Ovary (tissue), 3 donors: Measurements from ENCODE around the gene GPN2.
A peak's percentile ranks its signal among the peaks of the same experiment; 100 is the strongest.

Source experiments
- EP300 ChIP-seq: sonication (generic); formaldehyde crosslinking; IDR thresholded peaks from one replicate; pipeline ENCODE4 v1.6.1; 2017; ENCODE audit warnings: antibody characterized with exemption
- POLR2A ChIP-seq: fragments of 450-650 bp; IDR thresholded peaks from one replicate; pipeline ENCODE4 v1.6.1; 2017; ENCODE audit warnings: antibody characterized with exemption, mild to moderate bottlenecking, moderate library complexity
- TF ChIP-seq, protein P1 (sequence below), 3 donors: fragments of 450-650 bp in 2 of 3; fragments of 200-600 bp in 1 of 3; IDR thresholded peaks; one replicate each; pipeline versions ENCODE4 v1.5.1 to v1.8.0; 2016 to 2022; ENCODE audit warnings: antibody characterized with exemption in 3 of 3, mild to moderate bottlenecking in 1 of 3
- donor health status: DM: no; HTN: no; CAD: no.

- TF ChIP-seq, protein P1, sequence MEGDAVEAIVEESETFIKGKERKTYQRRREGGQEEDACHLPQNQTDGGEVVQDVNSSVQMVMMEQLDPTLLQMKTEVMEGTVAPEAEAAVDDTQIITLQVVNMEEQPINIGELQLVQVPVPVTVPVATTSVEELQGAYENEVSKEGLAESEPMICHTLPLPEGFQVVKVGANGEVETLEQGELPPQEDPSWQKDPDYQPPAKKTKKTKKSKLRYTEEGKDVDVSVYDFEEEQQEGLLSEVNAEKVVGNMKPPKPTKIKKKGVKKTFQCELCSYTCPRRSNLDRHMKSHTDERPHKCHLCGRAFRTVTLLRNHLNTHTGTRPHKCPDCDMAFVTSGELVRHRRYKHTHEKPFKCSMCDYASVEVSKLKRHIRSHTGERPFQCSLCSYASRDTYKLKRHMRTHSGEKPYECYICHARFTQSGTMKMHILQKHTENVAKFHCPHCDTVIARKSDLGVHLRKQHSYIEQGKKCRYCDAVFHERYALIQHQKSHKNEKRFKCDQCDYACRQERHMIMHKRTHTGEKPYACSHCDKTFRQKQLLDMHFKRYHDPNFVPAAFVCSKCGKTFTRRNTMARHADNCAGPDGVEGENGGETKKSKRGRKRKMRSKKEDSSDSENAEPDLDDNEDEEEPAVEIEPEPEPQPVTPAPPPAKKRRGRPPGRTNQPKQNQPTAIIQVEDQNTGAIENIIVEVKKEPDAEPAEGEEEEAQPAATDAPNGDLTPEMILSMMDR (IDR thresholded peaks at IDR 0.05): peak in 2 of 3 donors; percentile 62 to 68
- TF ChIP-seq POLR2A (no peak), EP300 (no peak)
Measured at GRCh38 chr1:26853156-26853555, 36.9 kb downstream of the GPN2 start.
